ENCODE results near the gene MORN4.

DNA sequence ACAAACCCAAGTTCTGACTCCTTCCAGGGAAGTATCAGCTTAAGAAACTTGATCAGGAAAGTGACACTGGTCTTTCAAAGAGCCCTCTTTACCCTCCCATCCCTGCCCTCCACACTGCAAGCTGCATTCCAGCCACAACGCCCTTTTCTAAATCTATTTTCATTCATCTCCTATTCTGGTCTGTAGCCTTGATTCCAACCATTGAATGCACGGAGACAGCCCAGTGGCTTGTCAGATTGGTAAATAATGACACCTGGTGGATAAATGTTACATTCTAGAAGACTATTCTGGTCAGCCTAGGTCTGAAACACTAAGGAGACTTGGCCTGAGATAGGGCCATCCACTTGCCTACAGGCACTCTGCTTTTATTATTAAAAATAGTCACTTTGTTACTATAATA is 20.9 kb downstream of the MORN4 start:
- TF ChIP-seq, protein P1, sequence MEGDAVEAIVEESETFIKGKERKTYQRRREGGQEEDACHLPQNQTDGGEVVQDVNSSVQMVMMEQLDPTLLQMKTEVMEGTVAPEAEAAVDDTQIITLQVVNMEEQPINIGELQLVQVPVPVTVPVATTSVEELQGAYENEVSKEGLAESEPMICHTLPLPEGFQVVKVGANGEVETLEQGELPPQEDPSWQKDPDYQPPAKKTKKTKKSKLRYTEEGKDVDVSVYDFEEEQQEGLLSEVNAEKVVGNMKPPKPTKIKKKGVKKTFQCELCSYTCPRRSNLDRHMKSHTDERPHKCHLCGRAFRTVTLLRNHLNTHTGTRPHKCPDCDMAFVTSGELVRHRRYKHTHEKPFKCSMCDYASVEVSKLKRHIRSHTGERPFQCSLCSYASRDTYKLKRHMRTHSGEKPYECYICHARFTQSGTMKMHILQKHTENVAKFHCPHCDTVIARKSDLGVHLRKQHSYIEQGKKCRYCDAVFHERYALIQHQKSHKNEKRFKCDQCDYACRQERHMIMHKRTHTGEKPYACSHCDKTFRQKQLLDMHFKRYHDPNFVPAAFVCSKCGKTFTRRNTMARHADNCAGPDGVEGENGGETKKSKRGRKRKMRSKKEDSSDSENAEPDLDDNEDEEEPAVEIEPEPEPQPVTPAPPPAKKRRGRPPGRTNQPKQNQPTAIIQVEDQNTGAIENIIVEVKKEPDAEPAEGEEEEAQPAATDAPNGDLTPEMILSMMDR (IDR thresholded peaks at IDR 0.05): peak; percentile 68
- no peak for TF ChIP-seq NFIC (IDR thresholded peaks at IDR 0.05; ENCODE audit: borderline replicate concordance)
